Inferior parietal cortex (tissue), 1 donor: ENCODE measurements around the gene ZBTB34.

Experiments
- DNase-seq: peaks from one replicate; pipeline ENCODE4 v3.0.0-alpha.2; 2016; ENCODE audit errors: extremely low spot score

ZBTB34 gene

DNA sequence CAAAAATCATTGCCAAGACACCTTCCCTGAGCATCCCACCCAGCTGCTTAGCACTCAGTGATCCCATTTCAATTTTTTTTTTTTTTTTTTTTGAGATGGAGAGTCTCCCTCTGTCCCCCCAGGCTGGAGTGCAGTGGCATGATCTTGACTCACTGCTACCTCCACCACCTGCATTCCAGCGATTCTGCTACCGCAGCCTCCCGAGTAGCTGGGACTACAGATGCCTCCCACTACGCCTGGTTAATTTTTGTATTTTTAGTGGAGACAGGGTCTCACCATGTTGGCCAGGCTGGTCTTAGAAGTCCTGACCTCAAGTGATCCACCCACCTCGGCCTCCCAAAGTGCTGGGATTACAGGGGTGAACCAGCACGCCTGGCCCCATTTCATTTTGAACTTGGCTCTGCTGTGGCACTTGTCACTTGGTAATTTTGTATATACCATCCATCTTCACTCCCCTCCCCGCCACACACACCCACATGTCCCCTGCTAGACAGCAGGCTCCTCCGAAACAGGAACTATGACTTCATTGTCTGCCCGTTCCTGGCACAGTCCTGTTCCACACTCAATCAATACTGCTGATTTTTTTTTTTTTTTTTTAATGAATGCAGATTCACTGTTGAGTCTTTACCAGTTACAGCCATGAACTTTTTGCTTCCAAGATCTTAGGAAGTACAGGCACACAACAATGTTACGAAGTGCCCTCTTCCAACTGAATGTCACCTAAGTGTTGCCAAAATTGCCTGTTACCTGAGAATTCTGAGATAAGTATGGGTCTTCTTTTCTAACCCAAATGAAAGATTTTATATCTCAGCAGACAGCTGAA lies 17.3 kb upstream of the ZBTB34 start:
- DNase-seq, result no peak

DNA sequence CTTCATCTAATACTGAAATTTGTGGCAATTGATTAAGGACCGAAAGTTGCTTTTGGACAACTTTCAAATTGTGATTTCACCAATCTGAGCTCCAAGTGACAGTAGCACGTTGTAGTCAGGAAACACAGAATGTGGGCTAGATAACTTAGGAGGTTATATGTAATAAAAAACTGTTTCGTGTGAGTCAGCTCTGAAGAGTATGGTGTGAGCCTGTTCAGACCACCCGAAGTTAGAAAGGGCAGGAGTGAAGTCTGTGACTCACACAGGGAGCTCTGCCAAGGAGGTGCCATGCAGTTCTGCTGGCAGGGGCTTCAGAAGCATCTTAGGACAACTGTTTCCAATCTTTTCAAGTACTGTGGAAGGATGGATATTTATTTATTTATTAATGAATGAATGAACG lies 16.4 kb upstream of the ZBTB34 start:
- no peak for DNase-seq

- DNase-seq, result no peak
Observed at GRCh38 chr9:126847051-126847450, 13.4 kb upstream of the ZBTB34 start.

GRCh38 chr9:126849591-126850225 lies 10.7 kb upstream of the ZBTB34 start:
- DNase-seq, result no peak

DNA sequence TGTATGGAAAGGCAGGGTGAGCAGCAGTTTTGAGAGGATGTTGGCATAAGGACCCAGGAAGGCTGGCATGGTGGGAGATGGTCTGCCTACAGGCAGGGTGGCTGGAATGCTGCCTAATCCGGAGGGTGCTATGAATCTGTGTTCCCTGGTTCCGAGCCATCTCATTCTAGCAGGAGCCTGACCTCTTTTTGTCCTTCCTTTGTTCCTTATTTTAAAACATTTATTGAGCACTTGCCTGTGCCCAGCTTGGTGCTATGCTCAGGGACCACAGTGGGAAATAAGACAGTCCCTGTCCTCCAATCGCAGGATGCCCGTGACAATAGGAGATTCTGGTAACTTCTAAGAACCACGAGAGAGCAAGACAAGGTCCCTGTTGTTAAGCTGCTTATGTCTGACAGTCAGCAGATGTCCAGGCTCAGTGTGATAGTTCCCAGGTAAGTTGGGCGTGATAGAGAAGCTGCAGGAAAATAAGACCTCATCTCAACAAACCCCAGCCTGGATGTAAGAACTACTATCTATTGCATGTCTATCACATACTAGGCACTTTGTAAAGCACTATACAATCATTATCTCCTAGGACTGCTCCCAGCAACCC lies 9.1 kb upstream of the ZBTB34 start:
- DNase-seq, result no peak

GRCh38 chr9:126852086-126852688 lies 8.3 kb upstream of the ZBTB34 start:
- no peak for DNase-seq

GRCh38 chr9:126853667-126854066 lies 6.8 kb upstream of the ZBTB34 start:
- no peak for DNase-seq

DNA sequence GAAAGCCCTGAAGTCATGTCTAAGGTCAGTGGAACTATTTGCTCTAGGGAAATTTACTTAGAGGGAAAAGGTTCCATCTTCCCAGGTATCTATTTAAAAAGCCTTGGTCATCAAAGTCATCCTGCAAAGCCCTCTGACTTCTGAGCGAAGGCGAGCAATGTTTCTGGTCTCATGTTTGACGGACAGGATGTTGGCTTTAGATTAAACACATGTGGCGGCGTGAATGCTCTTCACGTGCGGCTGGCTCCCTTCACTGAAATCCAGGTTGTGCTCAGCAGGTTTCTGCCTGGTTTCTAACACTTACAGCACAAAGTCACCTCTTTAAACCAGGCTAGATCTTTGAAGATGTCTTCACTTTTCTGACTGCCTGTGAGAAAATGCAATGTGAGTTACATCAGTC lies 5.7 kb upstream of the ZBTB34 start:
- no peak for DNase-seq

GRCh38 chr9:126856326-126856877 lies 4.0 kb upstream of the ZBTB34 start:
- DNase-seq, result no peak

GRCh38 chr9:126857261-126857960 lies 3.0 kb upstream of the ZBTB34 start:
- no peak for DNase-seq

DNA sequence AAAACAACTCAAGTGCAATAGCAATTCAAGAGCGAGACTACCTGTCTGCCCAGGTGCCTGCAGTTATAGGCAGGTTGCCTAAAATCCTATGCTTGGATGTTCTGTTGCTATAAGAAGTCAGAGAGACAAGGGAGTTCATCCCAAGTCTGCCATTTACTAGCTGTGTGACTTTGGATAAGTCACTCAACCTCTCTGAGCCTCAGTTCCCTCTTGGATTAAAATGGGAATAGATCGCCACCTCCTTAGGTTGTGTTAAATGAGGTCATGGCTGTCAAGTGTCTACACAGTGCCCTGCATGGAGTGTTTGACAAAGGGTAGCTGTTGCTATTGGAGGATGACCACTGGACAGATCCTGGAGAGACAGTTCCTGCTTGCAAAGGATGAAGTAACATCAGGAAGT lies 1.3 kb upstream of the ZBTB34 start:
- DNase-seq, result no peak

- no peak for DNase-seq
Observed at GRCh38 chr9:126860757-126861466, 473 bp downstream of the ZBTB34 start.

GRCh38 chr9:126861707-126862103 lies 1.3 kb downstream of the ZBTB34 start:
- no peak for DNase-seq

GRCh38 chr9:126862104-126862761 lies 1.8 kb downstream of the ZBTB34 start:
- no peak for DNase-seq

DNA sequence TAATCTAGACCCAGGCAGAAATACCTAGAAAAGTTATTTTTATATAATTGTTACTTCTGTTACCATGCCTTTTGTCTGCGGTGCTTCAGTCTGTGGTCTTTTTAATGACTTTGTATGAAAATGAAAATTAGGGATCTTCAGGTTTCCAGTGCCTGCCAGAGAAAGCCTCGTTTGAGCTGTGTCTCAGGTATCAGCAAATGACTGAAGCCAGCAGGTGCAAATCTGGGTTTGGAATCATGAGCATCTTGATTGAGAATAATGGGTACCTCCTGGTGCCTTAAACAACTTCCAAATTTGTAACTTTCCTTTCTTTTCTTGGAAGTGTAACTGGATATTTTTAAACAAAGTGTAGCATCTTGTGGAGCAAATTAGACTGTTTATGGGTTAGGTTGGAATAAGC lies 4.3 kb downstream of the ZBTB34 start:
- DNase-seq, result no peak

DNA sequence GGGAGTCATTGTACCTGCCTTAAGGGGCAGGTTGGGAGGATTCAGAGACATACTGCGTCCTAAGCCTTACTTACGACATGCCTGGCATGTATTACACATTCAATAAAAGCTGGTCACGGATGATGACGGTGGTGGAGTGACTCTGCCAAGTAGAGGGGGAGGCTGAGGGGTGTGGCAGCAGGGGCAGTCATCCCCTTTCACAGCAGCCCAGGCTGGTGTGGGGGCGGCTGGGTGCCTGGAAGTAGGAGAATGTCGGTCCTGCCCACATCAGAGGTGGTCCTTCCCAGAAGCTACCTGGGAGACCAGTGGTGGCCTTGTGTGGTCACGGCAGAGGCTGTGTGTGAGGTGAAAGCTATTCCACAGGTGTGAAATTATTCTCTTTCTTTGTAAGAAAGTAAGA lies 8.9 kb downstream of the ZBTB34 start:
- DNase-seq, result no peak

DNA sequence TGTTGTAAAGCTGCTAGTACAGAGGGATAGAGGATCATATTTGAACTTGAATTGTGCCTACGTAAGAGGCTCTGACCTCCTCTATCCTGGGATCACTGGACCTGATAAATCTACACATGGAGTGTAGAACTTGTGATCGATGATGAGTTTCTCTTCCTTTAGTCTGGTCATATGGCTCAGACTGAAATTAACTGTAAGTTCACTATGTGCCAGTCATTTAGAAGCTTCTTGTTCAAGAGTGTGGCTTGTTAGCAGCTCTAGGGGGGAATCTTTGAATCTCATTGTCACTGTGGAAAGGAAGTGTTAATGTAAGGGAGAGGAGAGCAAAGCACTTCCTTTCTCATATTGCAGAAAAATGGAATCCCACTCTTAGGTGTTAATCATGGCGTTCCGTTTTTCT lies 12.1 kb downstream of the ZBTB34 start:
- no peak for DNase-seq

- DNase-seq, result no peak
Observed at GRCh38 chr9:126874546-126875314, 14.3 kb downstream of the ZBTB34 start.

DNA sequence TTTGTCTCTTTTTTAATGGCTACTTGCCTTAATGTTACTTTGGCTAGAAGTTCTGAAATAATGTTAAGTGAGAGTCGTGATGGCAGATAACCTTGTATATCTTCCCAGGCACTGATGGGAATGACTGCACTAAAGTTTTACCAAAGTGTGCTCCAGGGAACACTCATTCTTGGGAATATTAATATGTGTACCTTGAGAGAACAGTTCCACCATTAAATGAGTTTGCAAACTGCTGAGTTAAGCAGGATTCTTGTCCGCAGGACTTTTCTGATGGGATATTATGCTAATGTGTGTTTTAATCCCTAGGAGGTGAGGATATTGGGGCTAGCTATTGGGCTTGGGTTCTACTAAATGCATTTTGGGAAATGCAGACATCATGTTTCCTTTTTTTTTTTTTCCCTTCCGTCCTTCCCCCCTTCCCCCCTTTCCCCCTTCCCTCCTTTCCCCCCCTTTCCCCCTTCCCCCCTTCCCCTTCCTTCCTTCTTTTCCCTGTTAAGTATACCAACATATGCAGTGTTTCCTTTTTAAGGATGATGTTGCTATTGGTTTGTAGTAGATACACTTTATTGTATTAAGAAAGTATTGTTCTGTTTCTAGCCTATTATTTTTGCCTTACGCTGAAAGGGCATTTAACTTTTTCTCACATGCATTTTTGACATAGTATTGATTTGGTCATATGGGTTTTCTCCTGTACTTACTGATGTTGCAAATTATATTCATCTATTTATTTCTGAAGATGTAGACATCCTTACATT lies 15.5 kb downstream of the ZBTB34 start:
- DNase-seq, result no peak
